HCT116 (cell line): ENCODE data around the gene PLAGL2. TPM values are rescaled to one million over a fixed set of nuclear protein-coding genes. Genes with fewer than 3 reads are reported as not detected.

ENCODE experiments used
- ATAC-seq: fragments of 200-7000 bp; cut with Tn5 transposase; 2 replicates; pipeline ENCODE4 v1.9.1; 2020; ENCODE audit warnings: mild to moderate bottlenecking, moderate library complexity
- BruUV-seq: library from RNA; stranded (reverse); fragments of 400-500 nt; replicated peaks from 2 replicates; lab custom pipeline; 2021; lab: Mats Ljungman, UMichigan
- CTCF ChIA-PET: fragments of 300-600 bp; sonication (Branson Sonifier 250); formaldehyde crosslinking; loops from one replicate; lab custom pipeline; 2021; ENCODE audit warnings: antibody characterized with exemption; lab: Charles Lee
- POLR2A ChIA-PET: fragments of 300-600, 350-600 bp; sonication (Branson Sonifier 250); formaldehyde crosslinking; loops from one replicate; lab custom pipeline; 2021; ENCODE audit warnings: antibody characterized with exemption; lab: Charles Lee
- RAD21 ChIA-PET, 2 experiments: fragments of 300-600 bp; sonication (Branson Sonifier 250); formaldehyde crosslinking; loops; one replicate each; lab custom pipeline; 2023; ENCODE audit warnings: low total read pairs in 2 of 2; ENCODE audit not compliant: uncharacterized antibody in 2 of 2, unreplicated experiment in 2 of 2, low non-redundant PET in 1 of 2; lab: Charles Lee
- DNase-seq: peaks from one replicate; pipeline ENCODE4 v3.0.0-alpha.2; 2010; ENCODE audit warnings: low read depth, low spot score
- H2AFZ ChIP-seq: fragments of 200-600 bp; shearing (Covaris generic), sonication (generic); 2 replicates; pipeline ENCODE4 v1.6.1; 2017; ENCODE audit warnings: low read depth, mixed run types, mixed read lengths, antibody characterized with exemption, low read length; ENCODE audit not compliant: poor library complexity, severe bottlenecking
- H3K27ac ChIP-seq: 2 replicates; pipeline ENCODE4 v1.5.1; 2012; ENCODE audit warnings: low read depth, low read length
- H3K27me3 ChIP-seq: fragments of 200-600 bp; sonication (generic); 2 replicates; pipeline ENCODE4 v1.6.1; 2016; ENCODE audit warnings: mixed run types, low read length, mixed read lengths; ENCODE audit not compliant: insufficient read depth
- H3K36me3 ChIP-seq, 2 experiments: fragments of 200-500 bp in 1 of 2; fragments of 200-600 bp in 1 of 2; sonication (Bioruptor generic) in 1 of 2; sonication (generic) in 1 of 2; 2 replicates each; pipeline versions ENCODE4 v1.5.1 to v1.6.1; 2014 to 2016; ENCODE audit warnings: low read length in 2 of 2, inconsistent platforms in 1 of 2, mixed read lengths in 1 of 2, mixed run types in 1 of 2; ENCODE audit not compliant: insufficient read depth in 2 of 2, control insufficient read depth in 1 of 2
- H3K4me1 ChIP-seq, 2 experiments: fragments of 200-600 bp in 1 of 2; sonication (generic) in 1 of 2; 2 replicates each; pipeline versions ENCODE4 v1.5.1 to v1.6.1; 2012 to 2017; ENCODE audit warnings: low read length in 2 of 2, inconsistent platforms in 1 of 2, mild to moderate bottlenecking in 1 of 2, mixed read lengths in 1 of 2, mixed run types in 1 of 2, moderate library complexity in 1 of 2; ENCODE audit not compliant: insufficient read depth in 2 of 2, control insufficient read depth in 1 of 2
- H3K4me2 ChIP-seq: fragments of 200-600 bp; sonication (generic); 2 replicates; pipeline ENCODE4 v1.6.1; 2017; ENCODE audit warnings: mixed run types, low read length, mixed read lengths
- H3K4me3 ChIP-seq, 2 experiments: fragments of 200-600 bp in 1 of 2; sonication (generic) in 1 of 2; replicated peaks in 1 of 2; 2 replicates each; pipeline ENCODE4 v1.5.1; 2011 to 2016; ENCODE audit warnings: low read length in 2 of 2, control low read depth in 1 of 2, low read depth in 1 of 2, mild to moderate bottlenecking in 1 of 2, mixed read lengths in 1 of 2, mixed run types in 1 of 2
- H3K79me2 ChIP-seq: fragments of 200-600 bp; sonication (generic); 2 replicates; pipeline ENCODE4 v1.6.1; 2017; ENCODE audit warnings: mild to moderate bottlenecking, mixed run types, low read length, moderate library complexity, mixed read lengths; ENCODE audit not compliant: insufficient read depth
- H3K9ac ChIP-seq: fragments of 200-600 bp; sonication (generic); 2 replicates; pipeline ENCODE4 v1.6.1; 2016; ENCODE audit warnings: low read length, mixed read lengths
- H3K9me2 ChIP-seq: fragments of 200-600 bp; sonication (generic), shearing (Covaris generic); 2 replicates; pipeline ENCODE4 v1.6.1; 2017; ENCODE audit warnings: mixed run types, mild to moderate bottlenecking, moderate library complexity; ENCODE audit not compliant: insufficient read depth
- H3K9me3 ChIP-seq, 2 experiments: fragments of 200-500 bp in 1 of 2; fragments of 200-600 bp in 1 of 2; sonication (Bioruptor generic) in 1 of 2; sonication (generic) in 1 of 2; 2 replicates each; pipeline ENCODE4 v1.6.1; 2014 to 2017; ENCODE audit warnings: low read length in 2 of 2, mixed read lengths in 2 of 2, inconsistent platforms in 1 of 2, low read depth in 1 of 2, mild to moderate bottlenecking in 1 of 2, mixed run types in 1 of 2, moderate library complexity in 1 of 2; ENCODE audit not compliant: control insufficient read depth in 1 of 2, insufficient read depth in 1 of 2
- H4K20me1 ChIP-seq: fragments of 200-600 bp; sonication (generic), shearing (Covaris generic); 2 replicates; pipeline ENCODE4 v1.6.1; 2017; ENCODE audit warnings: mixed run types, mild to moderate bottlenecking, moderate library complexity; ENCODE audit not compliant: insufficient read depth
- CBX3 ChIP-seq: IDR thresholded peaks from 2 replicates; pipeline ENCODE4 v1.6.1; 2012; ENCODE audit warnings: low read depth
- EGR1 ChIP-seq: IDR thresholded peaks from 2 replicates; pipeline ENCODE4 v1.6.1; 2012; ENCODE audit warnings: low read depth
- POLR2A ChIP-seq: IDR thresholded peaks from 2 replicates; pipeline ENCODE4 v1.7.0; 2011; ENCODE audit warnings: borderline replicate concordance; ENCODE audit not compliant: insufficient read depth, insufficient read length; ENCODE audit errors: extremely low read depth
- SP1 ChIP-seq: IDR thresholded peaks from 2 replicates; pipeline ENCODE4 v1.6.1; 2012; ENCODE audit warnings: low read depth
- intact Hi-C: fragments of 100-400 bp; cut with micrococcal nuclease; formaldehyde crosslinking; loops from 2 replicates; pipeline ENCODE4 v1.10.0; 2022
- total RNA-seq: library from RNA; stranded (reverse); gene quantifications from one replicate; pipeline ENCODE4 v1.2.1, GENCODE V29; 2021; ENCODE audit not compliant: unreplicated experiment
- TF ChIP-seq, protein P1 (sequence below): IDR thresholded peaks from 2 replicates; pipeline ENCODE4 v1.6.1; 2012

The PLAGL2 gene
- total RNA-seq, 1 experiment from 2014 or later, result 18.3 TPM

- intact Hi-C loops, result no loop called here
- H3K4me1 ChIP-seq, result no peaks in the 10 kb centered on the region
- no peak overlapping the region for H3K4me3 ChIP-seq
- ATAC-seq (no peak), DNase-seq (no peak)
- H3K4me2 ChIP-seq, result no peak overlapping the region
- no peaks in the 10 kb centered on the region for H3K27me3 ChIP-seq
- no peak for TF ChIP-seq POLR2A
- no peak for TF ChIP-seq SP1
- TF ChIP-seq EGR1, result no peak
- TF ChIP-seq, protein P1, sequence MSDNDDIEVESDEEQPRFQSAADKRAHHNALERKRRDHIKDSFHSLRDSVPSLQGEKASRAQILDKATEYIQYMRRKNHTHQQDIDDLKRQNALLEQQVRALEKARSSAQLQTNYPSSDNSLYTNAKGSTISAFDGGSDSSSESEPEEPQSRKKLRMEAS, result no peak
- H3K79me2 ChIP-seq, result no peaks in the 10 kb centered on the region
- no peaks in the 10 kb centered on the region for H3K9me2 ChIP-seq
- no TSS peak for BruUV-seq
- H3K9me3 ChIP-seq, result no peaks in the 10 kb centered on the region
- CTCF ChIA-PET, result no interaction called here
- POLR2A ChIA-PET, result interaction anchor here (1.6 kb wide), 1 partner anchor 48 kb away, joined by 3 read pairs; no protein-coding TSS in a partner anchor
- H4K20me1 ChIP-seq, result no peaks in the 10 kb centered on the region
- RAD21 ChIA-PET, result interaction anchor here in 1 of 2 experiments (0.6 kb wide), 1 partner anchor 304 kb away, joined by 3 read pairs; no protein-coding TSS in a partner anchor
- H2AFZ ChIP-seq, result no peak overlapping the region
- no peak overlapping the region for H3K9ac ChIP-seq
- no peak overlapping the region for H3K27ac ChIP-seq
- H3K36me3 ChIP-seq, result peaks cover 28 to 29% of the 10 kb centered on the region in 2 experiments
Observed at GRCh38 chr20:32232326-32232886, 24.9 kb upstream of the PLAGL2 start.

GRCh38 chr20:32231847-32232246 is 24.3 kb upstream of the PLAGL2 start:
- POLR2A ChIA-PET, result no interaction called here
- Histone ChIP-seq H3K9me2 (no peaks in the 10 kb centered on the region), H3K79me2 (no peaks in the 10 kb centered on the region)
- TF ChIP-seq CBX3, result no peak
- TF ChIP-seq, all 23 proteins: peak for 0
- H3K4me3 ChIP-seq, result no peak overlapping the region
- H3K9me3 ChIP-seq, result no peaks in the 10 kb centered on the region
- DNase-seq, result no peak
- ChIA-PET RAD21 (interaction anchor here in 1 of 2 experiments (0.6 kb wide), 1 partner anchor 305 kb away, joined by 3 read pairs; no protein-coding TSS in a partner anchor), CTCF (no interaction called here)
- no peaks in the 10 kb centered on the region for H3K27me3 ChIP-seq
- H3K4me2 ChIP-seq, result no peak overlapping the region
- intact Hi-C loops, result no loop called here
- H3K9ac ChIP-seq, result no peak overlapping the region
- no peaks in the 10 kb centered on the region for H4K20me1 ChIP-seq
- no peak overlapping the region for H2AFZ ChIP-seq
- H3K27ac ChIP-seq, result no peak overlapping the region
- BruUV-seq, result no TSS peak
- no peaks in the 10 kb centered on the region for H3K4me1 ChIP-seq
- ATAC-seq, result no peak
- H3K36me3 ChIP-seq, result peaks cover 28 to 29% of the 10 kb centered on the region in 2 experiments
